SK-N-SH (cell line): ENCODE results near the gene PLSCR1. TPM values are rescaled to one million over a fixed set of nuclear protein-coding genes. Genes with fewer than 3 reads are reported as not detected.
"Not testable (repeated sequence)": the region's sequence is repeated elsewhere in the genome, so short reads cannot be mapped to it uniquely, and the experiment has no call there.

Experiments used
- CTCF ChIA-PET: fragments of 300-600, 350-600 bp; formaldehyde crosslinking; extraction: SDS; loops from one replicate; lab custom pipeline; 2021; lab: Yijun Ruan, JAX
- POLR2A ChIA-PET: fragments of 350-600 bp; sonication (Branson Sonifier 250); formaldehyde crosslinking; extraction: SDS; loops from one replicate; lab custom pipeline; 2020; ENCODE audit warnings: antibody characterized with exemption, inconsistent platforms; lab: Yijun Ruan, JAX
- DNase-seq: peaks from one replicate; pipeline ENCODE4 v3.0.0; 2012
- H2AFZ ChIP-seq: fragments of 200-600 bp; sonication (generic); 2 replicates; pipeline ENCODE4 v1.8.1; 2016; ENCODE audit warnings: antibody characterized with exemption, mild to moderate bottlenecking, low read depth
- H3F3A ChIP-seq: fragments of 200-600 bp; sonication (generic); replicated peaks from 2 replicates; pipeline ENCODE3; 2016; ENCODE audit warnings: antibody characterized with exemption, mild to moderate bottlenecking; ENCODE audit not compliant: insufficient read depth
- H3K27ac ChIP-seq, 2 experiments: fragments of 200-500 bp in 1 of 2; fragments of 200-600 bp in 1 of 2; sonication (Bioruptor generic) in 1 of 2; sonication (generic), shearing (Covaris generic) in 1 of 2; 2 replicates each; pipeline versions ENCODE4 v1.5.1 to v1.6.1; 2014 to 2016; ENCODE audit warnings: low read depth in 2 of 2, inconsistent platforms in 1 of 2, low read length in 1 of 2, mild to moderate bottlenecking in 1 of 2, mixed read lengths in 1 of 2
- H3K27me3 ChIP-seq: fragments of 200-600 bp; sonication (generic), shearing (Covaris generic); 2 replicates; pipeline ENCODE4 v1.6.1; 2016; ENCODE audit warnings: mixed run types; ENCODE audit not compliant: insufficient read depth
- H3K36me3 ChIP-seq, 2 experiments: fragments of 200-500 bp in 1 of 2; fragments of 200-600 bp in 1 of 2; sonication (Bioruptor generic) in 1 of 2; sonication (generic) in 1 of 2; replicated peaks in 1 of 2; 2 replicates each; pipeline versions ENCODE3 to v1.5.1; 2014 to 2016; ENCODE audit warnings: low read length in 1 of 2, mild to moderate bottlenecking in 1 of 2; ENCODE audit not compliant: insufficient read depth in 2 of 2, control insufficient read depth in 1 of 2
- H3K4me1 ChIP-seq, 2 experiments: fragments of 200-500 bp in 1 of 2; fragments of 200-600 bp in 1 of 2; sonication (Bioruptor generic) in 1 of 2; sonication (generic), shearing (Covaris generic) in 1 of 2; 2 replicates each; pipeline versions ENCODE4 v1.5.1 to v1.6.1; 2014 to 2016; ENCODE audit warnings: low read depth in 1 of 2, low read length in 1 of 2, mixed run types in 1 of 2; ENCODE audit not compliant: insufficient read depth in 2 of 2, control insufficient read depth in 1 of 2
- H3K4me2 ChIP-seq: fragments of 200-600 bp; sonication (generic), shearing (Covaris generic); 2 replicates; pipeline ENCODE4 v1.6.1; 2017; ENCODE audit warnings: mixed run types
- H3K4me3 ChIP-seq, 2 experiments: fragments of 200-500 bp in 1 of 2; fragments of 200-600 bp in 1 of 2; sonication (Bioruptor generic) in 1 of 2; sonication (generic), shearing (Covaris generic) in 1 of 2; 2 replicates each; pipeline versions ENCODE4 v1.5.1 to v1.8.1; 2014 to 2016; ENCODE audit warnings: low read depth in 2 of 2, inconsistent platforms in 1 of 2, low read length in 1 of 2, mild to moderate bottlenecking in 1 of 2, mixed read lengths in 1 of 2, moderate library complexity in 1 of 2
- H3K79me2 ChIP-seq: fragments of 200-600 bp; sonication (generic); 2 replicates; pipeline ENCODE4 v1.8.1; 2017; ENCODE audit warnings: mild to moderate bottlenecking; ENCODE audit not compliant: insufficient read depth
- H3K9ac ChIP-seq: fragments of 200-600 bp; sonication (generic); 2 replicates; pipeline ENCODE4 v1.6.1; 2017; ENCODE audit warnings: mixed run types
- H3K9me2 ChIP-seq: fragments of 200-600 bp; sonication (generic); 2 replicates; pipeline ENCODE4 v1.6.1; 2017; ENCODE audit warnings: mixed run types
- H3K9me3 ChIP-seq: fragments of 200-600 bp; sonication (generic); 2 replicates; pipeline ENCODE4 v1.6.1; 2017; ENCODE audit warnings: mixed run types, mild to moderate bottlenecking, moderate library complexity
- H4K20me1 ChIP-seq: fragments of 200-600 bp; sonication (generic); 2 replicates; pipeline ENCODE4 v1.6.1; 2017; ENCODE audit warnings: mild to moderate bottlenecking, mixed run types; ENCODE audit not compliant: insufficient read depth
- FOXM1 ChIP-seq: IDR thresholded peaks from 2 replicates; pipeline ENCODE4 v1.4.0; 2012; ENCODE audit warnings: low read depth, mild to moderate bottlenecking
- SMC3 ChIP-seq: IDR thresholded peaks from 2 replicates; pipeline ENCODE4 v1.6.1; 2012; ENCODE audit warnings: low read depth, low read length, improper control_type of control experiment
- TAF1 ChIP-seq: IDR thresholded peaks from 2 replicates; pipeline ENCODE4 v1.6.1; 2012; ENCODE audit warnings: low read depth, mild to moderate bottlenecking, low read length, moderate library complexity, borderline replicate concordance
- YY1 ChIP-seq: IDR thresholded peaks from 2 replicates; pipeline ENCODE4 v1.4.0; 2012; ENCODE audit warnings: low read depth, mild to moderate bottlenecking
- WGBS: methylation state at CpG from one replicate; pipeline ENCODE4 v1.1.6; 2017; ENCODE audit warnings: low lambda C conversion rate; 5-methylcytosine and 5-hydroxymethylcytosine counted together
- polyA plus RNA-seq, 3 experiments: library from polyadenylated mRNA; depleted of rRNA; stranded (reverse); fragments of >200 nt; gene quantifications; 2 replicates each; pipeline ENCODE4 v1.2.3, GENCODE V29; 2012
- TF ChIP-seq, protein P1 (sequence below): IDR thresholded peaks from 2 replicates; pipeline ENCODE4; 2012
- TF ChIP-seq, protein P2 (sequence below): fragments of 150-350 bp; IDR thresholded peaks from 2 replicates; pipeline ENCODE4 v1.6.1; 2017; ENCODE audit warnings: antibody characterized with exemption, low read length, low read depth, borderline replicate concordance
- TF ChIP-seq, protein P3 (sequence below): fragments of 150-350 bp; IDR thresholded peaks from 2 replicates; pipeline ENCODE4 v1.6.1; 2016; ENCODE audit warnings: mild to moderate bottlenecking, low read depth, low read length
- TF ChIP-seq, protein P4 (sequence below): fragments of 200-600 bp; sonication (generic); IDR thresholded peaks from 2 replicates; pipeline ENCODE4 v1.6.1; 2017; ENCODE audit warnings: antibody characterized with exemption, mild to moderate bottlenecking, moderate library complexity
- TF ChIP-seq, protein P5 (sequence below): IDR thresholded peaks from 2 replicates; pipeline ENCODE4 v1.4.0; 2012; ENCODE audit warnings: low read depth, borderline replicate concordance
- TF ChIP-seq, protein P6 (sequence below): IDR thresholded peaks from 2 replicates; pipeline ENCODE4 v1.6.1; 2012; ENCODE audit warnings: mild to moderate bottlenecking, low read depth, low read length, moderate library complexity

The PLSCR1 gene
- polyA plus RNA-seq, 1 of the 3 experiments (the other 2 are of a cell fraction), result 10.9 TPM

DNA sequence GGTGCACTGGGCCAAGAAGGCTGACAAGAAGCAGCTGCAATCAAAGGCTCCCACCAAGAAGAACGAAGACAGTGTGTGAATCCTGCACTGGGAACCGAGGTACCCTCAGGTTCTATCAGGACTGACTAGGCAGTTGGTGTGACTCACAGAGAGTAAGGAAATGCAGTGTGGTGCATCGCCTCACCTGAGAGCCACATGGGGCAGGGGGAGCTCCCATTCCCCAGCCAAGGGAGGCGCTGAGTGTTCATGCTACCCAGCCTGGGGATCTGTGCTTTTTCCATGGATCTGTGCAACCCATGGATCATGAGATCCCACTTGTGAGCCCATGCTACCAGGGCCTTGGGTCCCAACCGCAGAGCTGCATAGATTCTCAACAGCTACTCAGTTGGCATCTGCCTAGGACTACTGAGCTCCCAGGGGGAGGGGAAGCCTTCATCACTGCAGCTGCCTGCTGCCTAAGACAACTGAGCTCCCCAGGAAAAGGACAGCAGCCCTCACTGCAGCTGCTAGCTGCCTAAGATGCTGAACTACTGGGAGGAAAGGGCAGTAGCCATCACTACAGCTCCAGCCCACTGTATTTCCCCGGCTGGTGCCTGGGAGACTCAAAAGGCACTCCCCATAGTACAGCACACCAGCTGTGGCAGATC lies 68.2 kb downstream of the PLSCR1 start:
- Histone ChIP-seq H3K9me2 (no peaks in the 10 kb centered on the region), H3K27ac (no peak overlapping the region), H3K9me3 (no peaks in the 10 kb centered on the region), H3K36me3 (no peaks in the 10 kb centered on the region), H3K4me2 (no peak overlapping the region), H3K9ac (no peak overlapping the region), H3K27me3 (peaks cover 38% of the 10 kb centered on the region; the same call in 1 of the 2 replicates), H3F3A (no peaks in the 10 kb centered on the region), H4K20me1 (no peaks in the 10 kb centered on the region), H3K4me3 (no peak overlapping the region), H2AFZ (no peak overlapping the region), H3K4me1 (no peaks in the 10 kb centered on the region), H3K79me2 (no peaks in the 10 kb centered on the region)
- ChIA-PET CTCF (no interaction called here), POLR2A (no interaction called here)
- TF ChIP-seq, protein P1, sequence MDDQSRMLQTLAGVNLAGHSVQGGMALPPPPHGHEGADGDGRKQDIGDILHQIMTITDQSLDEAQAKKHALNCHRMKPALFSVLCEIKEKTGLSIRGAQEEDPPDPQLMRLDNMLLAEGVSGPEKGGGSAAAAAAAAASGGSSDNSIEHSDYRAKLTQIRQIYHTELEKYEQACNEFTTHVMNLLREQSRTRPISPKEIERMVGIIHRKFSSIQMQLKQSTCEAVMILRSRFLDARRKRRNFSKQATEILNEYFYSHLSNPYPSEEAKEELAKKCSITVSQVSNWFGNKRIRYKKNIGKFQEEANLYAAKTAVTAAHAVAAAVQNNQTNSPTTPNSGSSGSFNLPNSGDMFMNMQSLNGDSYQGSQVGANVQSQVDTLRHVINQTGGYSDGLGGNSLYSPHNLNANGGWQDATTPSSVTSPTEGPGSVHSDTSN, result no peak
- TF ChIP-seq, protein P2, sequence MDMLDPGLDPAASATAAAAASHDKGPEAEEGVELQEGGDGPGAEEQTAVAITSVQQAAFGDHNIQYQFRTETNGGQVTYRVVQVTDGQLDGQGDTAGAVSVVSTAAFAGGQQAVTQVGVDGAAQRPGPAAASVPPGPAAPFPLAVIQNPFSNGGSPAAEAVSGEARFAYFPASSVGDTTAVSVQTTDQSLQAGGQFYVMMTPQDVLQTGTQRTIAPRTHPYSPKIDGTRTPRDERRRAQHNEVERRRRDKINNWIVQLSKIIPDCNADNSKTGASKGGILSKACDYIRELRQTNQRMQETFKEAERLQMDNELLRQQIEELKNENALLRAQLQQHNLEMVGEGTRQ, result no peak
- TF ChIP-seq, protein P3, sequence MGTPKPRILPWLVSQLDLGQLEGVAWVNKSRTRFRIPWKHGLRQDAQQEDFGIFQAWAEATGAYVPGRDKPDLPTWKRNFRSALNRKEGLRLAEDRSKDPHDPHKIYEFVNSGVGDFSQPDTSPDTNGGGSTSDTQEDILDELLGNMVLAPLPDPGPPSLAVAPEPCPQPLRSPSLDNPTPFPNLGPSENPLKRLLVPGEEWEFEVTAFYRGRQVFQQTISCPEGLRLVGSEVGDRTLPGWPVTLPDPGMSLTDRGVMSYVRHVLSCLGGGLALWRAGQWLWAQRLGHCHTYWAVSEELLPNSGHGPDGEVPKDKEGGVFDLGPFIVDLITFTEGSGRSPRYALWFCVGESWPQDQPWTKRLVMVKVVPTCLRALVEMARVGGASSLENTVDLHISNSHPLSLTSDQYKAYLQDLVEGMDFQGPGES, result no peak
- TF ChIP-seq, protein P4, sequence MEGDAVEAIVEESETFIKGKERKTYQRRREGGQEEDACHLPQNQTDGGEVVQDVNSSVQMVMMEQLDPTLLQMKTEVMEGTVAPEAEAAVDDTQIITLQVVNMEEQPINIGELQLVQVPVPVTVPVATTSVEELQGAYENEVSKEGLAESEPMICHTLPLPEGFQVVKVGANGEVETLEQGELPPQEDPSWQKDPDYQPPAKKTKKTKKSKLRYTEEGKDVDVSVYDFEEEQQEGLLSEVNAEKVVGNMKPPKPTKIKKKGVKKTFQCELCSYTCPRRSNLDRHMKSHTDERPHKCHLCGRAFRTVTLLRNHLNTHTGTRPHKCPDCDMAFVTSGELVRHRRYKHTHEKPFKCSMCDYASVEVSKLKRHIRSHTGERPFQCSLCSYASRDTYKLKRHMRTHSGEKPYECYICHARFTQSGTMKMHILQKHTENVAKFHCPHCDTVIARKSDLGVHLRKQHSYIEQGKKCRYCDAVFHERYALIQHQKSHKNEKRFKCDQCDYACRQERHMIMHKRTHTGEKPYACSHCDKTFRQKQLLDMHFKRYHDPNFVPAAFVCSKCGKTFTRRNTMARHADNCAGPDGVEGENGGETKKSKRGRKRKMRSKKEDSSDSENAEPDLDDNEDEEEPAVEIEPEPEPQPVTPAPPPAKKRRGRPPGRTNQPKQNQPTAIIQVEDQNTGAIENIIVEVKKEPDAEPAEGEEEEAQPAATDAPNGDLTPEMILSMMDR, result no peak
- TF ChIP-seq YY1 (no peak), SMC3 (no peak), TAF1 (no peak), FOXM1 (no peak)
- TF ChIP-seq, protein P5, sequence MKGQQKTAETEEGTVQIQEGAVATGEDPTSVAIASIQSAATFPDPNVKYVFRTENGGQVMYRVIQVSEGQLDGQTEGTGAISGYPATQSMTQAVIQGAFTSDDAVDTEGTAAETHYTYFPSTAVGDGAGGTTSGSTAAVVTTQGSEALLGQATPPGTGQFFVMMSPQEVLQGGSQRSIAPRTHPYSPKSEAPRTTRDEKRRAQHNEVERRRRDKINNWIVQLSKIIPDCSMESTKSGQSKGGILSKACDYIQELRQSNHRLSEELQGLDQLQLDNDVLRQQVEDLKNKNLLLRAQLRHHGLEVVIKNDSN, result no peak
- TF ChIP-seq, protein P6, sequence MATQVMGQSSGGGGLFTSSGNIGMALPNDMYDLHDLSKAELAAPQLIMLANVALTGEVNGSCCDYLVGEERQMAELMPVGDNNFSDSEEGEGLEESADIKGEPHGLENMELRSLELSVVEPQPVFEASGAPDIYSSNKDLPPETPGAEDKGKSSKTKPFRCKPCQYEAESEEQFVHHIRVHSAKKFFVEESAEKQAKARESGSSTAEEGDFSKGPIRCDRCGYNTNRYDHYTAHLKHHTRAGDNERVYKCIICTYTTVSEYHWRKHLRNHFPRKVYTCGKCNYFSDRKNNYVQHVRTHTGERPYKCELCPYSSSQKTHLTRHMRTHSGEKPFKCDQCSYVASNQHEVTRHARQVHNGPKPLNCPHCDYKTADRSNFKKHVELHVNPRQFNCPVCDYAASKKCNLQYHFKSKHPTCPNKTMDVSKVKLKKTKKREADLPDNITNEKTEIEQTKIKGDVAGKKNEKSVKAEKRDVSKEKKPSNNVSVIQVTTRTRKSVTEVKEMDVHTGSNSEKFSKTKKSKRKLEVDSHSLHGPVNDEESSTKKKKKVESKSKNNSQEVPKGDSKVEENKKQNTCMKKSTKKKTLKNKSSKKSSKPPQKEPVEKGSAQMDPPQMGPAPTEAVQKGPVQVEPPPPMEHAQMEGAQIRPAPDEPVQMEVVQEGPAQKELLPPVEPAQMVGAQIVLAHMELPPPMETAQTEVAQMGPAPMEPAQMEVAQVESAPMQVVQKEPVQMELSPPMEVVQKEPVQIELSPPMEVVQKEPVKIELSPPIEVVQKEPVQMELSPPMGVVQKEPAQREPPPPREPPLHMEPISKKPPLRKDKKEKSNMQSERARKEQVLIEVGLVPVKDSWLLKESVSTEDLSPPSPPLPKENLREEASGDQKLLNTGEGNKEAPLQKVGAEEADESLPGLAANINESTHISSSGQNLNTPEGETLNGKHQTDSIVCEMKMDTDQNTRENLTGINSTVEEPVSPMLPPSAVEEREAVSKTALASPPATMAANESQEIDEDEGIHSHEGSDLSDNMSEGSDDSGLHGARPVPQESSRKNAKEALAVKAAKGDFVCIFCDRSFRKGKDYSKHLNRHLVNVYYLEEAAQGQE, result no peak
- 3% methylated on average over 3 of the region's 6 CpGs for WGBS
- DNase-seq, result no peak

DNA sequence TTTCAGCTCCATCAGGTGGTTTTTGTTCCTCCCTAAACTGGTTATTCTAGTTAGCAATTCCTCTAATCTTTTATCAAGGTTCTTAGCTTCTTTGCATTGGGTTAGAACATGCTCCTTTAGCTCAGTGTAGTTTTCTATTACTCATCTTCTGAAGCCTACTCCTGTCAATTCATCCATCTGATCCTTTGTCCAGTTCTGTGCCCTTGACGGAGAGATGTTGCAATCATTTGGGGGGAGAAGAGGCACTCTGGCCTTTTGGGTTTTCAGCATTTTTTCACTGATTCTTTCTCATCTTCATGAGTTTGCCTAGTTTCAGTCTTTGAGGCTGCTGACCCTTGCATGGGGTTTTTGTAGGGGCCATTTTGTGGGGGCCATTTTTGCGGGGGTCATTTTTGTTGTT lies 69.4 kb downstream of the PLSCR1 start:
- H3K4me2 ChIP-seq, H3K9ac ChIP-seq, H3K27ac ChIP-seq, H3K79me2 ChIP-seq, H2AFZ ChIP-seq, H4K20me1 ChIP-seq, H3K36me3 ChIP-seq, H3K4me3 ChIP-seq, H3F3A ChIP-seq, H3K9me2 ChIP-seq, DNase-seq, H3K4me1 ChIP-seq, POLR2A ChIA-PET, H3K9me3 ChIP-seq, CTCF ChIA-PET: not testable (repeated sequence)
- H3K27me3 ChIP-seq, result peaks cover 41% of the 10 kb centered on the region; the same call in 1 of the 2 replicates
- 16% methylated on average over 2 of the region's 2 CpGs for WGBS
